Skeletal muscle cell (primary cell): Measurements from ENCODE around the gene PBXIP1.
"Not testable (repeated sequence)": the region's sequence is repeated elsewhere in the genome, so short reads cannot be mapped to it uniquely, and the experiment has no call there.

Experiments used
- DNase-seq: peaks from one replicate; pipeline ENCODE4 v3.0.0-alpha.2; 2010; ENCODE audit warnings: low read depth
- H3K4me3 ChIP-seq: 2 replicates; pipeline ENCODE4 v1.5.1; 2011; ENCODE audit warnings: low read depth, mild to moderate bottlenecking, control low read depth, low read length, moderate library complexity

PBXIP1 gene

DNA sequence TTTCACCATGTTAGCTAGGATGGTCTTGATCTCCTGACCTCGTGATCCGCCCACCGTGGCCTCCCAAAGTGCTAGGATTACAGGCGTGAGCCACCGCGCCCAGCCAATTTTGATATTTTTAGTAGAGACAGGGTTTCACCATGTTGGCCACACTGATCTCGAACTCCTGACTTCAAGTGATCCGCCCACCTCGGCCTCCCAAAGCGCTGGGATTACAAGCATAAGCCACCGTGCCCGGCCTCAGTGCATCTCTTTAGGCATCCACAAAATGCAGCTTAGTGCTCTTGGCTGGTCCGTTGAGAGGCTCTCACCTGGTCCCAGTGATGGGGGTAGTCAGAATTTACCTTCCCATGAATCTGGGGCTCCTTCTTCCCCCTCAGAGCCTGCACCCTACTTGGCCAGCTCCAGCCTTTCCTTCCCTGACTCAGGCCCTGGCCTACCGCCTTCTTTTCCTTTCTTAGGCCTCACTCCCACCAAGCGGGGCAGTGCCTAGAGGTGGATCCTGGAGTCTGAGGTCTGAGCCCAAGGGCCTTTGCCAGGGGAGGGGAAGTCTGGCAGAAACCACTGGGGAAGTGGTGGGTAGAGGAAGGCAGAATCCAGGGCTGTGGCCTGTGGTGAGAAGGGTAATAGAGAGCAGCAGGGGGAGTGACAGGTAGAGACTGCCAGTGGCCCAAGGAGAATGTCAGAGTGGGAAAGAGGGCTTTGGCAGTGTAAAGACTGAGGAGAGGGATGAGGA, 41.2 kb upstream of the PBXIP1 start:
- no peak for DNase-seq
- no peak overlapping the region for H3K4me3 ChIP-seq

DNA sequence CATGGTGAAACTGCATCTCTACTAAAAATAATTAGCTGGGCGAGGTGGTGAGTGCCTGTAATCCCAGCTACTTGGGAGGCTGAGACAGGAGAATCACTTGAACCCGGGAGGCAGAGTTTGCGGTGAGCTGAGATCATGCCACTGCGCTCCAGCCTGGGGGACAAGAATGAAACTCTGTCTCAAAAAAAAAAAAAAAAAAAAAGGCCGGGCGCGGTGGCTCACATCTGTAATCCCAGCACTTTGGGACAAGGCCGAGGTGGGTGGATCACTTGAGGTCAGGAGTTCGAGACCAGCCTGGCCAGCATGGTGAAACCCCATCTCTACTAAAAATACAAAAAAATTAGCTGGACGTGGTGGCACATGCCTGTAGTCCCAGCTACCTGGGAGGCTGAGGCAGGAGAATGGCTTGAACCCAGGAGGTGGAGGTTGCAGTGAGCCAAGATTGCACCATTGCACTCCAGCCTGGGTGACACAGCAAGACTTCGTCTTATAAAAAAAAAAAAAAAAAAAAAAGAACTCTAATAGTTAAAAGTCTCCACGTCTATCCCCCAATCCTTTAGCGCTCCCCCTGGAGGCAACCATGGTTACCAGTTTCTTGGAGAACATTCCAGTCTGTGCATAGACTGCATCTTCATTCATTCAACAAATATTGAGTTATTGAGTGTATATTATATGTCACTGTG, 39.5 kb upstream of the PBXIP1 start:
- not testable (repeated sequence) for H3K4me3 ChIP-seq, DNase-seq

DNA sequence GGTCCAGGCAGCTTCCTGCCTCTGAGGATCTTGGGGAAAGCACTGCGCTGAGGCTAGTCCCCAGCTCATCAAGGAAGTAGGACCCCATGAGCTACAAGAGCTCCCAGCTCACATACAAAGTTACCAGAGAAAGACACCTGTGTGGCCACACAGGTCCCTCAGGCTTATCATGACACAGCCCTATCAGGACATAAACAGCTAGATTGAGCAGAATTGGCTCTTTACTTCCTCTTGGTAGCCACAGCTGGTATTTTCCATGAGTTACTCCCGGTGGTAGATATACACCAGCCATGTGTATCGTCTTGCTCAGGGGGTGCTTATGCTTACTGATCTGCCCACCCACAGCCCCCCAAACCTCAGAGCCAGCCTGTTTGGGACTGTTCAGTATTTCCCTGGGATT, 38.7 kb upstream of the PBXIP1 start:
- DNase-seq, result no peak
- no peak overlapping the region for H3K4me3 ChIP-seq

DNA sequence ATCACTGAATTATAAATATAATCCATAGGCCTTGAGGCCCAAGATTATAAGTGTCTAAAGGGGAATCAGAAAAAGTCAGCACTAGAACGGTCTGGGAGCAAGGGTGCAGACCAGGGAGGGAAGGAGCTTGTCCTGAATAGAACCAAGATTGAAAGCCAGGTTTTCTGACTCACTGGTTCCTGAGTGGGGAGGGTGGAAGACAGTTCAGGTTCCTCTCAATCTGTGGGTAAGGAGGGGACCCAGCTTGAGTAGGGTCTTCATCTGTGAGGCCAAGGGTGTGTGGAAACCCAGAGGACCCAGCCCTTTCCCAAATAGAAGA, 38.3 kb upstream of the PBXIP1 start:
- H3K4me3 ChIP-seq, result no peak overlapping the region
- DNase-seq, result no peak

DNA sequence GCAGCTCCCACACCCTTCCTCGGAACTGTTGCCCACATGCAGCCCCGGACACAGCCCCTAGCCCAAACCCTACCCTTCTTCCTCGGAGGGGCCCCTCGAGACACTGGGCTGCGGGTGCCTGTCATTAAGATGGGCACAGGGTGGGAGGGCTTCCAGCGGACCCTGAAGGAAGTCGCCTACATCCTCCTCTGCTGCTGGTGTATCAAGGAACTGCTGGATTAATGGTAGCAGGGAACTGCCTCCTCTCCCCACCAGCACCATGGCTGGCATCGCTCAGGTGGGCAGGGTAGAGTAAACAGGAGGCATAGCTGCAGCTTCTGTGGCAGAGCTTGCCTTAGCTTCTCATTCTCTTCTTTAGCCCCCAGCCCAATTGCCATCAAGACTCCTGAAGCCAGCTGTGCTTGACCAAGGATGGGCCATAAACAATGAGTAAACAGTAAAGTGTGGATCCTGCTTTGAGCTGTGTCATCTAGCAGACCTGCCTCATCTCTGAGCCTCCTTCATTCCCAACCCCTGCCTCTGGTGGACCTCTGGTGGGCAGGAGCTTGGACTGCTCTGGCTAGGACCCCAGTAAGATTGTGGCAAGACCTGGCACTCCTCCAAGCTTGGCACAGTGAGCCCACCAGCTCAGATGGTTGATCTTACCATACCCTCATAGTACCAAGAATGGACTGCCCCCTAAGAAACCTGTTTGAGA, 37.8 kb upstream of the PBXIP1 start, which contains the start of gene LENEP:
LENEP (plus strand) TSS at position 15 of the 697 bp plus-strand sequence; CDS start at position 37, 22 bp downstream.
- H3K4me3 ChIP-seq, result no peak within 1 kb of the TSS
- no peak for DNase-seq

DNA sequence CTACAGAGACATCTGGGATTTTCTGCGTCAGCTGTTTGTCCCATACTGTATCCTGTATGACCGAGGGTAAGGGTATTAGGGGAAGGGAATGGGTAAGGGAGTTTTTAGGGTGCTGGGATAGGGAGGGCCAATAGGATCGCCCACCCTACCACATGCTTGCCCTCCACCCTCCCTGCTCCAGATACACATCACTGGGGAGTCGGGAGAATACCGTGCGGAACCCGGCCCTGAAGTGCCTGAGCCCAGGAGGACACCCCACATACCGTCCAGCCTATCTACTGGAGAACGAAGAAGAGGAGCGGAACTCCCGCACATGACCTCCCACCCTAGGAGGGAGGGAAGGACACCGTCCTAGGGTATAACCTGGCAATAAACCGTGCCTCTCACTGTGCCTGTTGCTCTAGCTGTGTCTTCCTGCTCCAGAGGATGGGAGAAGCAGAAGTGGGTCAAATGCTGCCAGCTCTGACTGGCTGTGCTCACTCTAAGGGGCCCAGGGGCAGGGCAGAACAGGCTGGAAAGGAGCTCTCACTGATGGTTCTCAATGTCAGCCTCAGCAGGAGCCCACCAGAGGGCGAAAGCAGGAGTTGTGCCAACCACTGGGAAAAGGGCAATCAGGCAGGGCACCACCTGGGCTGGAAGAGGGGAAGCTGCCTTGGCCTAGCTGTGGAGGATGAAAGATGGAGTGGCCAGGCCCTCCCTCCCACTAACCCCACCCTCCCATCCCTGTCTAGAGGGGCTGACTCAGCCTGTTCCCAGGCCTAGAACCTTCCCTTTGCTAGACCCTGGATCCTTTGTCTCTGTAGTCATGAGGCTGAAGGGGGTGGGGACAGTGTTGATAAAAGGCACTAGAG, 37.0 kb upstream of the PBXIP1 start:
- H3K4me3 ChIP-seq, result no peak overlapping the region

DNA sequence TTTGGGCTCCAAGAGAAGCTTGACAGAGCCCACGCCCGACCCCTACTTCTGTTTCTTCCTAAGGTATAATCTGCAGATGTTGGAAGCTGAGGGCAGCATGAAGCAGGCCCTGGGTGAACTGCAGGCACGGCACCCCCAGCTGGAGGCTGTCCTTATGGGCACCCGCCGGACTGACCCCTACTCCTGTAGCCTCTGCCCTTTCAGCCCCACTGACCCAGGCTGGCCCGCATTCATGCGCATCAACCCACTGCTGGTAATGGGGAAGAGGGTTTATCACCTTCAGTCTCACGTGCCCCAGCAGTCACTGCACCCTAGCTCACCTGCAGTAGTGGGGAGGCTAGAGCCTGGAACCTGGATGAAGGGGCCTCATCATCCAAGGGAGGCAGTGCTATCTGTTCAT, 34.4 kb upstream of the PBXIP1 start:
- no peak for DNase-seq
- H3K4me3 ChIP-seq, result no peak overlapping the region

More for the DNA sequence above, 37.0 kb upstream of the PBXIP1 start:
- DNase-seq, result no peak

DNA sequence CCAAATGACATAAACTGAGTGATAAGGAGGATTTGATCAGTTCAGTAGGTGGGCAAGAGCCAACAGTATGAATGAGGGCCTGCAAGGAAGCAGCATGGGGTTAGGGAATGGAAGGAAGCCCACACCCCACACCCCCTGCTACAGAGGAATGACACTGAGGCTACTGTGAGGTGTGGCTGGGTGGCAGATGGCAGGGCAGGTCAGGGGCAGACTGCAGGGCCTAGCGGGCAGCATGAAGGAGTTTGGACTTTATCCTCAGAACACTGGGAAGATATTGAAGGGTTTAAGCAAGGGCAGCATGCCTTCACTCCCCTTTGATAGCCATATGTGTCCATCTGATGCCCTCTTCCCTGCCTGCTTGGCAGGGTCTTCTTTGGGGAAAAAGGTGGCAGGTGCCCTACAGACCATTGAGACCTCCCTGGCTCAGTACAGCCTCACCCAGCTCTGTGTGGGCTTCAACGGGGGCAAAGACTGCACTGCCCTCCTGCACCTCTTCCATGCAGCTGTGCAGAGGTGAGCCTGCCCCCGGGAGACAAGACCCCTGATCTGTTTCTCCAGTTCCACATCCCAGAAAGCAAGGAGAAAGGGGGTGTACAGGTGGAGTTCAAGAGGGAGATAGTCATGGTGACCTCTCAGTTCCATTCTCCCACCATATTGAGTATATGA, 33.4 kb upstream of the PBXIP1 start:
- H3K4me3 ChIP-seq, result no peak overlapping the region
- no peak for DNase-seq

DNA sequence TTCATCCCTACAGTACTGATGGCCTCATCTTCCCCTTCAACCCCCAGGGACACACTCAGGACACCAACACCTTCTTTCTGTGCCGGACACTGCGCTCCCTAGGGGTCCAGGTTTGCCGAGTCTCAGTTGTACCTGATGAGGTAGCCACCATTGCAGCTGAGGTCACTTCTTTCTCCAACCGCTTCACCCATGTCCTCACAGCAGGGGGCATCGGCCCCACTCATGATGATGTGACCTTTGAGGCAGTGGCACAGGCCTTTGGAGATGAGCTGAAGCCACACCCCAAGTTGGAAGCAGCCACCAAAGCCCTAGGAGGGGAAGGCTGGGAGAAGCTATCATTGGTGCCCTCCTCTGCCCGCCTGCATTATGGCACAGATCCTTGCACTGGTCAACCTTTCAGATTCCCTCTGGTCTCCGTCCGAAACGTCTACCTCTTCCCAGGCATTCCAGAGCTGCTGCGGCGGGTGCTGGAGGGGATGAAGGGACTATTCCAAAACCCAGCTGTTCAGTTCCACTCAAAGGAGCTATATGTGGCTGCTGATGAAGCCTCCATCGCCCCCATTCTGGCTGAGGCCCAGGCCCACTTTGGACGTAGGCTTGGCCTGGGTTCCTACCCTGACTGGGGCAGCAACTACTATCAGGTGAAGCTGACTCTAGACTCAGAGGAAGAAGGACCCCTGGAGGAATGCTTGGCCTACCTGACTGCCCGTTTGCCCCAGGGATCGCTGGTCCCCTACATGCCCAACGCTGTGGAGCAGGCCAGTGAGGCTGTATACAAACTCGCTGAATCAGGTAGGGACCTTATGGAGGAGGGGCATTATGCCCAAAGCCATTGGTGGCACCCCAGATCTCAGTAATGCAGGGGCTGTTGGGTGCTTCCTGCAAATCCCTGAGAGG, 32.4 kb upstream of the PBXIP1 start:
- H3K4me3 ChIP-seq, result no peak overlapping the region
- DNase-seq, result no peak

DNA sequence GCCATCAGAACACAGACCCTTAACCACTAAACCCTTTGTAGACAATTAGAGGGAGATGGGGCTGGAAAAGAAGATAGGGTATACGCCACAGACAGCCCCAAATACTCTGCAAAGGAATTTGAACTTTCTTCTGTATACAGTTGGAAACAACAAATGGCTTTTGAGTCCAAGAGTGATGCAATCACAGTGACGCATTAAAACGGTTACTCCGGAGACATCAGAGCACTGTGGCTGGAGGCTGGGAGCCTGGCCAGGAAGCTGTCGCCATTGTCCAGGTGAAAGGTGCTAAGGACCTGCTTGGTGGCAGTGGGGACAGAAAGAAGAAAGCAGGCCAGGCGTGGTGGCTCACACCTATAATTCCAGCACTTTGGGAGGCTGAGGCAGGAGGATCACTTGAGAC, 31.4 kb upstream of the PBXIP1 start:
- H3K4me3 ChIP-seq, result no peak overlapping the region
- no peak for DNase-seq

DNA sequence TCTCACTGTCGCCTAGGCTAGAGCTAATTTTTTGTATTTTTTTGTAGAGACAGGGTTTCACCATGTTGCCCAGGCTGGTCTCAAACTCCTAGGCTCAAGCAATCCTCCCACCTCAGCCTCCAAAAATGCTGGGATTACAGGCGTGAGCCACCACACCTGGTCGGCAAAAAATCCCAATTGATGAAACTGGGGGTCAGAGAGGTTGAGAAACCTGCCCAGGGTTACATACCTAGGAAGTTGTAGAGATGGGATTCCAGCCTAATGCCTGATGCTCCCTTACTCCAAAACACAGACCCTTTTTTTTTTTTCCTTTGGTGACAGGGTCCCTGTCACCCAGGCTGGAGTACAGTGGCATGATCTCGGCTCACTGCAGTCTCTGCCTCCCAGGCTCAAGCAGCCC, 30.8 kb upstream of the PBXIP1 start:
- not testable (repeated sequence) for H3K4me3 ChIP-seq, DNase-seq

DNA sequence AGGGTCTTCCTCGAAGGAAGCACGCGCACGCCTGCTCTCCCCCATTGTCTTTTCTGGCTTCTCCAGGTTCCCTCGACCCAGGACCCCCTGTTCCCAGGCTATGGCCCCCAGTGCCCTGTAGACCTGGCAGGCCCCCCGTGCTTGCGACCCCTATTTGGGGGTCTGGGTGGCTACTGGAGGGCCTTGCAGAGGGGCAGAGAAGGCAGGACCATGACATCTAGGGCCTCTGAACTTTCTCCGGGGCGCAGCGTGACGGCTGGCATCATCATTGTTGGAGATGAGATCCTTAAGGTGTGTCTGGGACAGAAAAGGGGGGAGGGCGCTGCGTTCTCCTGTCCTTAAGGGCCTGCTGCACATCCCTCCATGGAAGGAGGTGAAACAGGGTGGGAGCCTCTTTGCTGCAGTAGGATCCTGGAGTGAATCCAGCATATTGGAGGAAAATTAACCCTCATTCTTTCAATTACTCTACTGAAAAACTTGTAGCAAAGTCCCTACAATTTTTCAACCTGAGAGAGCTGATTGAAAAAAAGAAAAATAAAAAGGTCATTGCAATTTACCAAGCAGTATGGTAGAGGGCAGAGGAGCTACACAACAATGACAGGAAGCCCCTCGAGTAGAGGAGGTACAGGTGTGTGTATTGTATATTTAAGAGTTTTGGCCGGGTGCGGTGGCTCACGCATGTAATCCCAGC, 28.0 kb upstream of the PBXIP1 start:
- H3K4me3 ChIP-seq, result peak overlapping the region; percentile 97
- DNase-seq, result no peak

DNA sequence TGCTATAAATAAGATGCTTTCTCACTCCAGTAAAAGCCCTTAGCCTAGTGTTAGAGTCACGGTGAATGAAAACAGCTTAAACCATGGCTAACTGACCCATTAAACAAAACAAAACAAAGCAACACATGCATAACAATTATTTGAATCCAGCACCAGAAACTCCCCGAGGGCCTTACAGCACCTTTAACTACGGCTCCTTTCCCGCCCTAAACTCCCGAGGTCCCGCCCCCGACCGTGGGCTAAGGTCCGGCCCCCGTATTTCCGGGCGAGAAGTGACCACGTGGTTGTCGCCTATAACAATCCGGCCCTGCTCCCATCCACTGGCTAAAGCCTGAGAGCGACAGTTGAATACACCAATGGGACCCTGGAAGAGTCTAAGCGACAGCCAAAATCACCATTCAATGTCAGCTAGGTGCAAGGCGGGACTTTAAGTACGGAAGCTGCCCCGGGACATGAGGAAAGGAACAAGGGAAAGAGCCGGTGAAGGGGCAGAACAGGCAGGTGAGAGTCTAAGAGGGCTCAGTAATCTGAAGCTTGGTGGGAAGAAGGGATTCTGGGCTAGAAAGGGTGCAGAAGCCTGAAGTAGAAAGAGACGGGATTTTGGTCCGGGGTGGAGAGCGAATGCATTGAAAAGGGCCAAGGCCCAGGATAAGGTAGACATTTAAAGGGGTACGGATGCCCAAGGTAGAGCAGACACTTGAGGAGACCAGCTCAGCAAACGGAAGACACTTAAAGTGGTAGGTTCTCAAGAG, 27.2 kb upstream of the PBXIP1 start, which contains the start of gene FLAD1:
FLAD1 (plus strand) TSS at position 448 of the 752 bp plus-strand sequence. CDS start 351 bp downstream, outside the sequence.
- H3K4me3 ChIP-seq, result peak within 1 kb of the TSS; percentile 97
- peak; percentile 99 for DNase-seq

DNA sequence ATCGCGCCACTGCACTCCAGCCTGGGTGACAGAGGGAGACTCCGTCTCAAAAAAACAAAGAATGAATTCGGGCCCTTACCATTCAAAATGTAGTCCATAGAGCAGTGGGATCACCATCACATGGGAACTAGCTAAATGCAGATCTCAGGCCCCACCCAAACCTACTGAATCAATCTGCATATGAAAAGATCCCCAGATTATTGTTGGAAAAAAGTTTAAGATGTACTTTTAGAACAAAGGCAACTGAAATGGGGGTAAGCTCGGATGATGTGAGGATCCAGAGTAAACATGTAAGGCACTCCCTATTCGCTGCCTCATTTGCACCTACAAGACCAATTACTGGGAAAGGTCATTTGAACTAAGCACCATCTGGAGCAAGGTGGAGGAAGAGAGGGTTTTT, 26.4 kb upstream of the PBXIP1 start:
- H3K4me3 ChIP-seq, result peak overlapping the region; percentile 97
- no peak for DNase-seq

DNA sequence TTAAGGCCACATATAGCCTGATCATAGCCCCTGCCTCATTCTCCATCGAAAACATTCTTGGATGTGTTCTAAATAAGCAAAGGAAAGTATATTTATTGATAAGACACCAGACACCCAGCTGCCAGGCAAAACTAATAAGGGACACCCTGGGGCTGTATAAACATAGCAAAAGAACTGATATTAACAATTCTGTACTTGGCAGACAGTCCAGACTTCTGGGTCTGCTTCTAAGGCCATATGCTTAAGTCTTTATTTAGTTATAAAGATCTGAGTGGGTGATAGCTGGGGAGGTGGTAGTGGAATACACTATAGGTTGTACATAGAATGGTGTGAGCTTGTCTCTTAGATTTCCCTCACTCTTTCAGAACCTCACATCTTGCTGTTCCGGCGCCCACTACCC, 22.5 kb upstream of the PBXIP1 start:
- no peak for DNase-seq
- no peak overlapping the region for H3K4me3 ChIP-seq

DNA sequence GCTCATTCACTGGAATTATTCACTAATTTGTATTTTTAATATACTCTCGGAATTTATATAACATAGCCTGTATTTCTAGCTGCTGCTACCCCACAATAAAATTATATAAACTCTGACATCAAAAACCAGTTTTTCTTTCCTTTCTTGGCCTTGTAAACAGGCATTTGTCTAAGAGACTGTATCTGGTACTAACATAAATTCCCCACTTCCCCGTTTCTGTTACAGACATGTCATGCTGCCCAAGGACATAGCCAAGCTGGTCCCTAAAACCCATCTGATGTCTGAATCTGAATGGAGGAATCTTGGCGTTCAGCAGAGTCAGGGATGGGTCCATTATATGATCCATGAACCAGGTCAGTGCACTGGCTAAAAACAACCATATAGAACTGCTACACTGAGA, 21.9 kb upstream of the PBXIP1 start:
- H3K4me3 ChIP-seq, DNase-seq: not testable (repeated sequence)
